VCaP (cell line): ENCODE measurements around the gene PPM1B.

Source experiments
- H3K27ac ChIP-seq: fragments of 450-650 bp; 2 replicates; pipeline ENCODE4 v1.5.1; 2017
- CTCF ChIP-seq: fragments of 450-650 bp; conservative IDR thresholded peaks from 2 replicates; pipeline ENCODE4 v1.5.1; 2017; ENCODE audit warnings: mild to moderate bottlenecking, moderate library complexity

Gene PPM1B

GRCh38 chr2:44188696-44189095 is 20.0 kb downstream of the PPM1B start:
- no peak for TF ChIP-seq CTCF
- H3K27ac ChIP-seq = no peak overlapping the region

- no peak for TF ChIP-seq CTCF
- H3K27ac ChIP-seq = no peak overlapping the region
Measured at GRCh38 chr2:44189104-44189503, 20.4 kb downstream of the PPM1B start.

- no peak overlapping the region for H3K27ac ChIP-seq
- no peak for TF ChIP-seq CTCF
Measured at GRCh38 chr2:44190526-44190925, 21.9 kb downstream of the PPM1B start.

GRCh38 chr2:44191739-44192138 is 23.1 kb downstream of the PPM1B start:
- no peak for TF ChIP-seq CTCF
- no peak overlapping the region for H3K27ac ChIP-seq

- no peak for TF ChIP-seq CTCF
- H3K27ac ChIP-seq = no peak overlapping the region
Measured at GRCh38 chr2:44192646-44193045, 24.0 kb downstream of the PPM1B start.

- no peak for TF ChIP-seq CTCF
- no peak overlapping the region for H3K27ac ChIP-seq
Measured at GRCh38 chr2:44195714-44196113, 27.0 kb downstream of the PPM1B start.

GRCh38 chr2:44197816-44198215 is 29.1 kb downstream of the PPM1B start:
- no peak overlapping the region for H3K27ac ChIP-seq
- TF ChIP-seq CTCF = no peak

- no peak overlapping the region for H3K27ac ChIP-seq
- no peak for TF ChIP-seq CTCF
Measured at GRCh38 chr2:44200011-44200410, 31.3 kb downstream of the PPM1B start.
